Astrocyte (in vitro differentiated cells and primary cell): ENCODE results near the gene DDX1.

ENCODE experiments used
- EZH2 ChIP-seq: IDR thresholded peaks from 2 replicates; pipeline ENCODE4 v1.6.1; 2012; ENCODE audit warnings: mild to moderate bottlenecking, low read length, inconsistent platforms; ENCODE audit not compliant: insufficient read depth
- TF ChIP-seq, protein P1 (sequence below): IDR thresholded peaks from 2 replicates; pipeline ENCODE4 v1.5.1; 2011; ENCODE audit warnings: low read depth, mild to moderate bottlenecking, inconsistent platforms, low read length, moderate library complexity; ENCODE audit not compliant: insufficient read depth

DNA sequence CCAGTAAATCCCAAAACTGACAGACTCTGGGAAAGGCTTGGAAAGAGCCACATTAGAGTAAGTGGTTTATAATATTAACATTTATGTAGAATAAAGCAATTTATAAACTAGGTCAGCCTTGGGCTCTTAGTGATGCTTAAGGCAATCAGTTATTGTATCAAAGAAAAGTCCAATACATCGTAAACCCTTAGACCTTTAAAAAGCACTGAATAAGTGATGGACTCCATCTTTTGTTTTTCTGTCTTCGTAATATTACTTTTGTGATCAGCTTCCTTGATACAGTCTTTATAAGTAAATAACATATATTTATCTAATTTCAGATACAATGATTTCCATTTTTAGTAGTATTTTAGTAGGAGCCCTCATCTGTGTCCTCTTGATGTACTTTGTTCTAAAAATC, 28.7 kb downstream of the DDX1 start:
- TF ChIP-seq, protein P1, sequence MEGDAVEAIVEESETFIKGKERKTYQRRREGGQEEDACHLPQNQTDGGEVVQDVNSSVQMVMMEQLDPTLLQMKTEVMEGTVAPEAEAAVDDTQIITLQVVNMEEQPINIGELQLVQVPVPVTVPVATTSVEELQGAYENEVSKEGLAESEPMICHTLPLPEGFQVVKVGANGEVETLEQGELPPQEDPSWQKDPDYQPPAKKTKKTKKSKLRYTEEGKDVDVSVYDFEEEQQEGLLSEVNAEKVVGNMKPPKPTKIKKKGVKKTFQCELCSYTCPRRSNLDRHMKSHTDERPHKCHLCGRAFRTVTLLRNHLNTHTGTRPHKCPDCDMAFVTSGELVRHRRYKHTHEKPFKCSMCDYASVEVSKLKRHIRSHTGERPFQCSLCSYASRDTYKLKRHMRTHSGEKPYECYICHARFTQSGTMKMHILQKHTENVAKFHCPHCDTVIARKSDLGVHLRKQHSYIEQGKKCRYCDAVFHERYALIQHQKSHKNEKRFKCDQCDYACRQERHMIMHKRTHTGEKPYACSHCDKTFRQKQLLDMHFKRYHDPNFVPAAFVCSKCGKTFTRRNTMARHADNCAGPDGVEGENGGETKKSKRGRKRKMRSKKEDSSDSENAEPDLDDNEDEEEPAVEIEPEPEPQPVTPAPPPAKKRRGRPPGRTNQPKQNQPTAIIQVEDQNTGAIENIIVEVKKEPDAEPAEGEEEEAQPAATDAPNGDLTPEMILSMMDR: no peak
- no peak for TF ChIP-seq EZH2
